Jurkat, Clone E6-1 (cell line): Measurements from ENCODE around the gene ANO10.
"Not testable (repeated sequence)": the region's sequence is repeated elsewhere in the genome, so short reads cannot be mapped to it uniquely, and the experiment has no call there.

Experiments used
- DNase-seq: peaks from one replicate; pipeline ENCODE4 v3.0.0-alpha.2; 2011; ENCODE audit warnings: low read depth, low spot score
- H3K4me3 ChIP-seq: 2 replicates; pipeline ENCODE4 v1.5.1; 2011; ENCODE audit warnings: mild to moderate bottlenecking, low read length, control low read depth, moderate library complexity

Gene ANO10

GRCh38 chr3:43497422-43497821, 124.4 kb downstream of the ANO10 start:
- no peak overlapping the region for H3K4me3 ChIP-seq
- no peak for DNase-seq

- DNase-seq, result no peak
- no peak overlapping the region for H3K4me3 ChIP-seq
These were observed 125.0 kb downstream of the ANO10 start for GRCh38 chr3:43496740-43497375.

- not testable (repeated sequence) for DNase-seq, H3K4me3 ChIP-seq
These were observed 128.9 kb downstream of the ANO10 start for GRCh38 chr3:43492932-43493331.

- H3K4me3 ChIP-seq, DNase-seq: not testable (repeated sequence)
These were observed 130.0 kb downstream of the ANO10 start for GRCh38 chr3:43491807-43492206.

GRCh38 chr3:43490640-43491185, 131.1 kb downstream of the ANO10 start:
- no peak for DNase-seq
- no peak overlapping the region for H3K4me3 ChIP-seq

- no peak overlapping the region for H3K4me3 ChIP-seq
- no peak for DNase-seq
These were observed 131.9 kb downstream of the ANO10 start for GRCh38 chr3:43489930-43490329.

GRCh38 chr3:43485931-43486330, 135.9 kb downstream of the ANO10 start:
- H3K4me3 ChIP-seq, result no peak overlapping the region
- no peak for DNase-seq

- DNase-seq, result no peak
- H3K4me3 ChIP-seq, result no peak overlapping the region
These were observed 136.8 kb downstream of the ANO10 start for GRCh38 chr3:43484926-43485488.

GRCh38 chr3:43481375-43481774, 140.4 kb downstream of the ANO10 start:
- no peak for DNase-seq
- H3K4me3 ChIP-seq, result no peak overlapping the region

GRCh38 chr3:43478839-43479238, 143.0 kb downstream of the ANO10 start:
- not testable (repeated sequence) for DNase-seq

GRCh38 chr3:43478118-43478785, 143.6 kb downstream of the ANO10 start:
- H3K4me3 ChIP-seq, result no peak overlapping the region
- no peak for DNase-seq

More at GRCh38 chr3:43478839-43479238, 143.0 kb downstream of the ANO10 start:
- H3K4me3 ChIP-seq, result not testable (repeated sequence)

- DNase-seq, result no peak
- no peak overlapping the region for H3K4me3 ChIP-seq
These were observed 144.2 kb downstream of the ANO10 start for GRCh38 chr3:43477600-43477999.

- H3K4me3 ChIP-seq, result no peak overlapping the region
- DNase-seq, result no peak
These were observed 148.1 kb downstream of the ANO10 start for GRCh38 chr3:43473737-43474136.

- H3K4me3 ChIP-seq, result no peak overlapping the region
- DNase-seq, result no peak
These were observed 148.6 kb downstream of the ANO10 start for GRCh38 chr3:43473244-43473643.

- H3K4me3 ChIP-seq, result no peak overlapping the region
- no peak for DNase-seq
These were observed 153.7 kb downstream of the ANO10 start for GRCh38 chr3:43468133-43468532.

GRCh38 chr3:43465109-43465508, 156.7 kb downstream of the ANO10 start:
- H3K4me3 ChIP-seq, result no peak overlapping the region
- DNase-seq, result no peak

- not testable (repeated sequence) for DNase-seq, H3K4me3 ChIP-seq
These were observed 159.2 kb downstream of the ANO10 start for GRCh38 chr3:43462566-43462965.

- no peak for DNase-seq
- no peak overlapping the region for H3K4me3 ChIP-seq
These were observed 160.5 kb downstream of the ANO10 start for GRCh38 chr3:43461345-43461744.

- not testable (repeated sequence) for H3K4me3 ChIP-seq, DNase-seq
These were observed 164.8 kb downstream of the ANO10 start for GRCh38 chr3:43457038-43457437.

- no peak overlapping the region for H3K4me3 ChIP-seq
- no peak for DNase-seq
These were observed 166.6 kb downstream of the ANO10 start for GRCh38 chr3:43455233-43455632.
